ENCODE measurements around the gene SCNM1.
A peak's percentile ranks its signal among the peaks of the same experiment; 100 is the strongest.
"Not testable (repeated sequence)": the region's sequence is repeated elsewhere in the genome, so short reads cannot be mapped to it uniquely, and the experiment has no call there.

SCNM1 gene

DNA sequence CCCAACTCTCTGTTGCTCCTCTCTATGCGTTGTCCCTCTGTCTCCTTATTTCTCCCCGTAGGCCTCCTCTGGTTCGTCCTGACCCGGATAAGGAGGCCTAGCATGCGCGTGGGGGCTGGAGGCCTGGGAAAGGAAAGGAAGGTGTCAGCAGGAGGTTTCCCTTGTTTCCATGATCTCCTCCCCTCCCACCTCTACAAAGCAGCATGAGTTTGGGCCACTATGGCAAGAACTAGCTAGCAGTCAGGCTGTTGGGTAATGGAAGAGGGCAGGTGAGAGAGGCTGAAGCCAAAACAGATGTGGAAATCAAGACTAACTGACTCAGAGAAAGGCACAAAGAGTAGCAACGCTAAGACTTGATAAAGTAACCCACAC lies 18.8 kb upstream of the SCNM1 start:
- DNase-seq, result no peak

DNA sequence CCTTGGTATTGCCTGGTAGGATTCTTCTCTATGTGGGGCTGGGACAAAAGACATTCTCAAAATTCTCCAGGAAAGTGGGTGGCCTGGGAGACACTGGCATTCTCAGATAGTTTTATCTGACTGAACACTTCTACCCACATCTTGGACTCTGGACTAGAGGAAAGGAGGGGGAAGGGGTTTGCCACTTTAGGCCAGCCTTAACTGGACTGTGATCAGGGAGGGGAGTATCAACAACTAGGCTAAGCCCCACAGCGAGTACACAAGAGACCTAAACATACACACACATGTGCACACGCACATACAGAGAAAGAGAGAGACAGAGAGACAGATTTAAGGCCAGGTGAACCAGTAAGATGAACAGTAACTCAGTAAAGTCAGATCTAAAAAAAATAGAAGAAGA lies 18.3 kb upstream of the SCNM1 start:
- DNase-seq, result no peak

DNA sequence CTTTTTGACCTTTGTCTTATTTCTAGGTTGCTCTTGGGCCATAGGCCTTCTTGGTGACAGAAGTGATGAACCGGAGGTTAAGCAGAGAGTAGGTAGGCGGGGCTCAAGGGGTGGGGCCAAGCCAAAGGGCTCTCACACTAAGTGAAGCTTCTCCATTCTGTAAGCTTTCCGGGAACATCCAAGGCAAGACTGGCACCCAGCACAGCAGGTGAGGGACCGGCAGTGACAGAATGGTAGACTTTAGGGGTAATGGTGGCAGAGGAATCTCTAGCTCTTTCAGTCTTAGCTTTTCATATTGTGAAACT lies 9.5 kb upstream of the SCNM1 start, which contains the start of gene TNFAIP8L2:
TSS of gene TNFAIP8L2 (plus strand) at position 135 of the 305 bp plus-strand sequence. CDS start 2,049 bp downstream, outside the sequence.
- DNase-seq, result peak; percentile 79

DNA sequence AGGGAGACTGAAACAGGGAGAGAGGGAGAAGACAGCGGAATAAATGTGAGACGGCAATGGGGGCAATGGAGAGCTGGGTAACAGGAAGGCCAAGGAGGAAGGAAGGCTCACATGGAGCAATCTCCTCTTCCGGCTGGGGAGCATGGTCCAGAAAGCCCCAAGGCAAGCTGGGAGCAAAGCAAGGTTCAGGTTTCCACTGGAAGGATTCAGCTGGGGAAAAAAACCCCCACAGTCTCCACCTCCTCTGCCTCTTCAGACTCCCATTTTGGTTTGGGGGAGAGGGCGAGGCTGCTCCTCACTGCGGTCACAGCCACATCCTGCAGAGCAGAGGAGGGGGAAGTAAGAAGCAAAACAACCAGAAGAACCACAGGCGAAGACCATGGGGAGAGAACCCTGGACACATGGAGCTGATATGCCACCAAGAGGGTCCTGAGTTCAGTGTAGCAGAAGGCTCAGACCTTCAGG lies 8.8 kb upstream of the SCNM1 start:
- peak; percentile 45 for DNase-seq

DNA sequence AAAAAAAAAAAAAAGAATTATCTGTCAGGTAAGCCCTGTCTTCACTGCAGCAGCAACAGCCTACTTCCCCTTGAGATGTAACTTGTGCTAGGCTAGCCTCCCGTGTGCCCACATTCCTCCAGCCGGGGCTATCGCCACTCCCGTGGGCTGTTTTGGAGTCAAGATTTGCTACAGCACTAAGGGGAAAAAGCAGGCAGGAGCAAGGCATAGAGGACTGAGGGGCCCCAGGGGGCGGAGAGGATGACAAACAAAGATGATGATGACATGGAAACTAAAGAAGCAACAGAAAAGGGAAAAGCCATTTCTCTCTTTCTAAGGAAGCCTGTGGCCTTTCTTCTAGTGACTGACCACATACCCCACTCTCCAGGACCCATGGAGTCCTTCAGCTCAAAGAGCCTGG lies 7.6 kb upstream of the SCNM1 start:
- peak; percentile 61 for DNase-seq

DNA sequence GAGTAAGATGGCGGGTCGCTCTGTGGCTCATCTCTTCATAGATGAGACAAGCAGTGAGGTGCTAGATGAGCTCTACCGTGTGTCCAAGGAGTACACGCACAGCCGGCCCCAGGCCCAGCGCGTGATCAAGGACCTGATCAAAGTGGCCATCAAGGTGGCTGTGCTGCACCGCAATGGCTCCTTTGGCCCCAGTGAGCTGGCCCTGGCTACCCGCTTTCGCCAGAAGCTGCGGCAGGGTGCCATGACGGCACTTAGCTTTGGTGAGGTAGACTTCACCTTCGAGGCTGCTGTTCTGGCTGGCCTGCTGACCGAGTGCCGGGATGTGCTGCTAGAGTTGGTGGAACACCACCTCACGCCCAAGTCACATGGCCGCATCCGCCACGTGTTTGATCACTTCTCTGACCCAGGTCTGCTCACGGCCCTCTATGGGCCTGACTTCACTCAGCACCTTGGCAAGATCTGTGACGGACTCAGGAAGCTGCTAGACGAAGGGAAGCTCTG lies 7.1 kb upstream of the SCNM1 start:
- no peak for DNase-seq

DNA sequence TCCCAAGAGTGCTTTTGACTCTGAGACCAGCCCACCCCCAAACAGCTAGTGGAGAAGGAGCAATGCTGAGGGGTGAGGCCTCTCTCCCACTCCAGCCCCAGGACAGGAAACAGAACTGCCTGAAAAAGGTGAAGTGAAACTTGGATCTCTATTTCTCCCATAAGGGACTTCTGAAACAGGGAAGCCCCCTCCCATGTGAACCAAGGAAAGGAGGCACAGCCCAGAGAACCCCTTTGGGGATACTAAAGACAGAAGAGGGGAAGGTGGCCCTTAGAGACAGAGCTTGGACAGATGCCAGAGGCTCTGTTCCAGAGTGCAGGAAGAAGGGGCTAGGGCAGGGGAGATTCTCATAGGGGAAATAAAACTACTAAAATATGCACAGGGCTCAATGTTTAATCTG lies 6.6 kb upstream of the SCNM1 start:
- DNase-seq, result no peak

DNA sequence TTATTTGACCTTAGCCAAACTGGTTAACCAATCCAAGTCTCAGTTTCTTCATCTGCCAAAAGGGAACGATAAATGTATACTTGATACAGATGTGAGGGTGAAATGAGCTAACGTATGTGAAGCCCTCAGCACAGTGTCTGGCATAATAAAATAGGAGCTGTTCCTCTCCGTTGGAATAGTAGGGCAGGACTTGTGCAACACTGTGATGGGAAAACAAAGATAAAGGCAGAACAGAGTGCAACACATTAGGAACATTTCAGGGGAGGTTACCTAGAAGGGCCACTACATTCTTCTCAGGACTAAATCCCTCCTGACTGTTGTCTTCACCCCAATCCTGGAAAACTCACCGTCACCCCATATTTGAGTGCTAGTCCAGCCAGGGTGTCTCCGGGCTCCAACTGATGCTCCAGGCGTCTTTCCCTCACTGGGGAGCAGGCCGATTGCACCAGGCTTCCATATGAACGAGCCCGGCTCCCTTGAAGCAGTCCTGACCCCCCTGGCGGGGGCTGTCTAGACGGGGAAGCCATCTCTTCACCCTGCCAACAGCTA lies 1.1 kb upstream of the SCNM1 start:
- no peak for DNase-seq

DNA sequence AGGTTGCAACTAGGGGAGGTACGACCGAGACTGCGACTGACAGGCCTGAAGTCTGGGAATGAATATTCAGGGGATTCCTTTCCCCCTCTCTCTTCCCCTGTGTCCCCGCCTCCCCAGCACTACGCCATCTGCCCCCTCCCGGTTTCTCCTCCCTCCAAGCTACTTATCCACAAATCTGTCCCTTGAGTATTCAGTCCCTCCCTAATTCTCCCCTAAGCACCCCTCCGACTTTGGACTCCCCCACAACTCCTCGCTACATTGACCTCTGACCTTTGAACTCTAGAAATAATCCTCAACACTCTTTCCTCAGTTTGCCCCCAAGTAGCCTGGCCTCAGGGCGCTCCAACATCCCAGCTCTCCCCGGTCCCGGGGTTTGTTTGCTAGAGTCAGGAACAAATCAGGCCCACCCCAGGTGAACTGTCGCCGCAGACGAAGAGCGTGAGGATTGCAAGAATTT lies 635 bp upstream of the SCNM1 start:
- no peak for DNase-seq

DNA sequence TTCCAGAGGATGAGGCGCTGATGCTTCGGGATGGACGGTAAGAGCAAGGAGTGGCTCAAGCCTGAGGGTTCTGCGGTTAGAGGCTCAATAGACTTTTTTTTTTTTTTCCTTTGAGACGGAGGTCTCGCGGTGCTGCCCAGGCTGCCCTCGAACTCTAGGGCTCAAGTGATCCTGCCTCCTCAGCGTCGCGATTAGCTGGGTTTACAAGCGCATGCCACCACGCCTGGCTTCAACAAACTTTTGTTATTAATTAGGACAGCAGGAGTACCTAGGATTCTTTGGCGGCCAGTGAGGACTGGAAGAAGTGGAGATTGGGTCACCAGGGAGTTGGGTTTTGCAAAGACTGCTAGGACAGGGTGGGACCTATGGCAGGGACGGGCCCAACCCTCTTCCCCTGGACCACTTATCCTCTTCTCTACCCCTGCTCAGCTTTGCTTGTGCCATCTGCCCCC lies 587 bp downstream of the SCNM1 start:
- DNase-seq, result no peak

DNA sequence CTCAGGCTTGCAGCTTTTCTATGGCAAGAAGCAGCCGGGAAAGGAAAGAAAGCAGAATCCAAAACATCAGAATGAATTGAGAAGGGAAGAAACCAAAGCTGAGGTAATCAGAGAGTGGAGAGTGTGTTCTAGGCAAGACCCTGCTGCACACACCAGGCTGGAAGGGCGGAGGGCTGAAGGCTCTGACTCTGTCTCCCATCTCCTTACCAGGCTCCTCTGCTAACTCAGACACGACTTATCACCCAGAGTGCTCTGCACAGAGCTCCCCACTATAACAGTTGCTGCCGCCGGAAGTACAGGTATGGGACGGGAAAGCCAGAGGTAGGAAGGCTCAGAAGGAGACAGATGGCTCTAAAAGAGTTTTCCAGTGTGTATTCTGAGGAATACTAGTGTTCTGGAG lies 1.2 kb downstream of the SCNM1 start:
- no peak for DNase-seq

DNA sequence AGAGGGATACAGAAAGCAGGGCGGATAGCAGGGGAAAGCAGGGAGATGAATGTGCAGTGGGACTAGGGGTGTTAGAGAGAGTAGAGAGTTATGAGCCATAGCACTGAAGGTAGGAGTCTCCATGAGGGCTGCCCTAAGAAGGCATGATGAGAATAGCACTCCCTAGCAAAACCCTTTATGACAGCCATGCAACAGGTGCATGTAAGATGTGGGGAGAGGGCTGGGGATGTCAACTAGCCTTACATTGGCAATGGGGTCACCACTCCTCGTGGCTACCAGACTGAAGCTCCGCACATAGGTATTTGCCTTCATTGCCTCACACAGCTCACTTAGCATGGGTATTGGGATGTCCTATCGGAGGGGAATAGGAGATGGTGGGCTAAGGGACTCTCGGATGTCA lies 5.2 kb downstream of the SCNM1 start:
- DNase-seq, result no peak

DNA sequence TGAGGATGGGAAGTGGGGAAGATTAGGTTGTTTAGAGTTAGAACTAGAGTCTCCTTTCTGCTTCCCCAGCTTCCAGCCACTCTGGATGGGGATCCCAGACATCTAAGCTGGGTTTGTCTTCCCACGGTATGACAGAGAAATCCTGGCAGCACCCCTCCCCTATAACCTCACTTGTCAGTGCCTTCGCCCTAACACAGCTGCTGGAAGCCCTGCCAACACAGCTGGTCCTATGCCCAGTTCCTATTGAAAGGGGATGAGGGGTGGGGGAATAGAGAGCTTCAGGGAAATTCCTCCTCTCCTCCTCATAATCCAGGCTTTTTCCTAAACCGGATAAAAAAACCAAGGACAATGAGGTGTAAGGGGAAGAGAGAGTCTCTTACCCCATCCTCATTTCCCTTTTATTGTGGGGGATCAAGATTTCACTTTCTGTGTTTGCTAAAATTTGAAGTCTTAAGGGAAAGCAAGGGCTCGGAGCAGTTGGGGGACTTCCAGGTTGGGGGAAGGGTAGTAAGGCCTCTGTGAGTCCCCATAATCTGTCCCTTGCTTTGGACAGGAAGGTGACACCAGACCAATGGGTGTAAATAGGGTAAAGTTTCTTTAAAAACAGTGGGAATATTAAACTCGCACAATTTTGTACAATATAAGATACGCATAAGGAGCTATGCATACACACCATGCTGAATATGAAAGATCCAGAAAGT lies 9.2 kb downstream of the SCNM1 start:
- DNase-seq, result no peak

DNA sequence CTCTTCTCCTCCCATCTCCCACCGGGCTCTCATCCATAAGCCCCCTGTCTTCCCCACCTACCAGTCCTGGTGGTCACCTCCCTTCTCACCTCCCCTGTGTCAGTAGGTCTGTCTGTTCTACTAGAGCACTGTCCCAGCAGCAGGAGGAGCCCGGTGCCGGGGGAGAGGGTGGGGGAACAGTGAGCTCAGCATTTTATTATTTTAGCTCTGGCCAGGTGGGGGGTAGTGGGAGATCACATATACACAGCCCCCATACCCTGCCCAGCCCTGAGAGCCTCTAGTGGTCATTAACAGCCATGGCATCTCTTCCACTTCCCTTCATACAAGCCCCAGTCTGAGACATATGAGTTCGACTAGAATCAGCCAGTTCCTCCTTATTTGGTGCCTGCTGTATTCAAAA lies 9.9 kb downstream of the SCNM1 start, which contains the start of gene TMOD4:
TSS of gene TMOD4 (minus strand) at position 119 of the 400 bp plus-strand sequence. CDS start 1,106 bp downstream, outside the sequence.
- DNase-seq, result no peak

DNA sequence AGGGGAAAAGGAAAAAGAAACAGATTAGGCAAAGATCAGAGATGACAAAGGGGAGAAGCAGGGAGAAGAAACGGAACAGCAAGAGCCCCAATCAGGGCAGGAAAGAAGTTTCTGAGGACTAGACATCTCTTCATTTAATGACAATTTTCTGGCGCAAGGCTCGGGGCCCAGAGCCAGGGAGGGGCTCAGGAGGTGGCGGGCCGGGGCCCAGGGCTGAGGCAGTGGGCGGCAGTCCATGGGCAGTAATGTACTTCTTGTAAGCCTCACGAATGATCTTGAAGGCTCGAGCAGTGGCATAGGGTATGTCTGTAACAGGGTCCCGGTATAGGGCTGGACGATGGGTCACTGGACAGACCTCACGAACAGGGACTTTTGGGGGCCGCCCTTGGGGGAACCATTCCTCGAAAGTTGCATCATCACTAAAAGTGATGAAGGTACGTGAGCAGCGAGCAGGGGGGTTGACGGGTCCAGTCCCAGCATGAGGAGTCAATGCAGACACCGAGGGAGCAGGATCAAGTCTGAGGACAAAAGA lies 10.6 kb downstream of the SCNM1 start:
- no peak for DNase-seq

DNA sequence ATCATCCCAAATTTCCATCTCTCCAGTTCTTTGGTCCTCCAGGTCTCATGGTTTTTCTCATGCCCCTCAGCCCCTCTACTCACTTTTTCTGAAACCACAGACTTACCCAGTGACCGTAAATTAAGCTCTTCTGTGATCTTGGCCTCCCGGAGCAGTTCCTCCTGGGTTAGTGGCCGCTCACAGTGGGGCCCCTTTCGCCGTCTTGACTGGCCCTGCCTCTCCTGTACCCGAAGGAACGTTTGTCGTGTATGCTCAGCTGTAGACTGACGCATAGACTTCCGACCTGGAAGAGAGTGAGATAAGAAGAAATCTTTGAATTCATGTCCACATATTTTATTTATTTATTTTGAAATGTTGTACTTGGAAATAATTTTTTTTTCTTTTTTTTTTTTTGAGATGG lies 18.3 kb downstream of the SCNM1 start:
- DNase-seq, result no peak

DNA sequence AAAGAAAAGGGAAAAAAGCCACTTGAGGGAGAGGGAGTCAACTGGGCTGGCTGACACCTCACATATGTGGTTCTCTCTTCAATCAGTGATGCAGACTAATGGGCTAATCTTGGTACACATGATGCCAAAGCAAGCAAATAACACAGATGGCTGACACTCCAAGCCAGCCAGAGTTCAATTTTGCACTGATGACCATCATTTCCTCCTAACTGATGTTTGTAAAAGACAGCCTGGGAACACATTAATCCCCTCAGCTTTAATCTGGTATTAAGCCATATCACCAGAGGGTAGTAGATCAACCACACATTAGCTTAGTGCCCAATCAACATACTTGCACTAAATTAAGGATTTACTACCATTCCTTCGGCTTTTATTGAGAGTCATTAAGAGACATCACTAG lies 21.3 kb downstream of the SCNM1 start:
- no peak for DNase-seq

DNA sequence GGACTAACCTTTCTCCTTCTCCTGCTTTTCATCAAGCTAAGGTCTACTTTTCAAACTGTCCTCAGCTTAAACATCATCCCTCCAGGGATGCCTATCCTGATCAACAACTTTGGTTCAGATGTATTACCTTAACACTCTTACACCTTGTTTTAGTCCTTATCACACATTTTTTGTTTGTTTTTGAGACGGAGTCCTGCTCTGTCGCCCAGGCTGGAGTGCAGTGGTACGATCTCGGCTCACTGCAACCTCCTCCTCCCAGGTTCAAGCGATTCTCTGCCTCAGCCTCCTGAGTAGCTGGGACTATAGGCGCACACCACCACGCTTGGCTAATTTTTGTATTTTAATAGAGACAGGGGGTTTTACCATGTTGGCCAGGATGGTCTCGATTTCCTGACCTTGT lies 22.7 kb downstream of the SCNM1 start:
- DNase-seq, result not testable (repeated sequence)

DNA sequence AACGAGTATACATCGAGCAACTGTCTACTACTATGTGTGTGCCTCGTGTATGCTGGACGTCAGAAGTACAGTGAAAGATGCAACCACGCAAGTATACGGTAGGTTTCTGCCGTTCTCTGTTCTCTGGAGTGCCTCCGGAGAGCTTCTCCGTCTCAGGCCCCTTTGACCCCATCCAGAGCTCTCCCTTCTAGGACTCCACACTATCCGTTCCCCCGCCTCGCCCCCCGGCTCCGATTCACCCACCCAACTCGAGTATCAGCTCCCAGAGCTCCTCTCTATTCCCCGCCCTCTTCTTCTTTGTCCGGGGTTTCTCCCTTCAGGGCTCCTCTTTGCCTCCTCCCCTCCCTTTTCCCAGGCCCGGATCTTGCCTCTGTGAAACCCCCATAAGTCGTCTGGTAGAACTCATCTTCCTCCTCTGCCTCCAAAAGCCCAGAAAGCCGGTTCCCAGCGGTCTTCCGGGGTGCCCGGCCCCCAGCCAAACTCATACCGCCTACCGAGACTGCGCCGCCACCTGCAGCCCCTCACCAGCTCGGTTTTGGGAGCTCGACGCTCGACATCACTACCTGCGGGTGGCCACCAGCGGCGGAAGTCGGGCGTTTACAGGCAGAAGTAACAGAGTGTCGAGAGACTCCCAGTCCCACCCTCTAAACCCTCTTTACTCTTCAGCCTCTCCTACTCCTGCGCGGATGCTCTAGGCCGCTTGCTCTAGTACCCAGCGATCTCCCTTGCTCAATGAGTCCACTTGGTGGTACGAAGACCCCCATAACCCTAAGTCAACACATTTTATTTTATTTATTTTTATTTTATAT lies 23.9 kb downstream of the SCNM1 start, which contains the start of gene VPS72:
TSS of gene VPS72 (minus strand) at position 561 of the 809 bp plus-strand sequence. CDS start at position 485, 76 bp downstream.
- DNase-seq, result peak; percentile 88

DNA sequence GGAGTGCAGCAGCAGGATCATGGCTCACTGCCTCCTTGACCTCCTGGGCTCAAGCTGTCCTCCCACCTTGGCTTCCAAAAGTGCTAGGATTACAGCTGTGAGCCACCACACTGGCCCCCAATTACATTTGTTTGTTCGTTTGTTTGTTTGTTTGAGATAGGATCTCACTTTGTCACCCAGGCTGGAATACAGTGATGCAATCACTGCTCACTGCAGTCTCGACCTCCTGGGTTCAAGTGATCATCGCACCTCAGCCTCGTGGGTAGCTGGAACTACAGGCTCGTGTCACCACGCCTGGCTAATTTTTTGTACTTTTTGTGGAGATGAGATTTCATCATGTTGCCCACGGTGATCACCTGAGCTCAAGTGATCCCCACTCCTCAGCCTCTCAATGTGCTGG lies 26.1 kb downstream of the SCNM1 start:
- DNase-seq, result no peak

DNA sequence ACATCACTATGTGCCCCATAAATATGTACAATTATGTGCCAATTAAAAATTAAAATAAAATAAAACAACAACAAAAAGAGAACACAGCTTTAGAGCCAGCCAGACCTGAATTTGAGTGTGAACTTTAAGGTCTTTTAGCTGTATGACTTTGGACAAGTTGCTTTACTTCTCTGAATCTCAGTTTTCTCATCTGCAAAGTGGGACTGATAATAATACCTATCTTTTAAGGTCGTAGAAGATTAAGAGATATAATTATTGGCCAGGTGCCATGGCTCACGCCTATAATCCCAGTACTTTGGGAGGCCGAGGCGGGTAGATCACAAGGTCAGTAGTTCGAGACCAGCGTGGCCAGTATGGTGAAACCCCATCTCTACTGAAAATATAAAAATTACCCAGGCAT lies 27.4 kb downstream of the SCNM1 start:
- no peak for DNase-seq

DNA sequence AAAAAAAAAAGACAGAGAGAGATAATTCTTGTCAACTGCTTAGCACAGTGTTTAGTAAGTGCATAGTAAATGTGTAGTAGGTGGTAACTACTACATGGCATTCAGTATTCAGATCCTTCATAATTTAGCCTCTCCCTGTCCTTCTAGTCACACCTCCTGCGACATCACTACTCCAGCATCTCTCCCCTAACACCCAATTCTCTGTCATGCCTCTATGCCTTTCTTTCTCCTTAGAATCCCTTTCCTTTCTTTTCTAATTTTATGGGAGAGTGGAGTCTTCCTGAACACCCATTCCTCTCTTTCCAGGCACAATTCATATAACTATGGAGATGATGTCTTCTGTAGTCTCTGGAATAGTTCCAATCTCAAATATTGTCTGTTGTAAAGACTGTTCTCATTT lies 27.9 kb downstream of the SCNM1 start:
- DNase-seq, result no peak

DNA sequence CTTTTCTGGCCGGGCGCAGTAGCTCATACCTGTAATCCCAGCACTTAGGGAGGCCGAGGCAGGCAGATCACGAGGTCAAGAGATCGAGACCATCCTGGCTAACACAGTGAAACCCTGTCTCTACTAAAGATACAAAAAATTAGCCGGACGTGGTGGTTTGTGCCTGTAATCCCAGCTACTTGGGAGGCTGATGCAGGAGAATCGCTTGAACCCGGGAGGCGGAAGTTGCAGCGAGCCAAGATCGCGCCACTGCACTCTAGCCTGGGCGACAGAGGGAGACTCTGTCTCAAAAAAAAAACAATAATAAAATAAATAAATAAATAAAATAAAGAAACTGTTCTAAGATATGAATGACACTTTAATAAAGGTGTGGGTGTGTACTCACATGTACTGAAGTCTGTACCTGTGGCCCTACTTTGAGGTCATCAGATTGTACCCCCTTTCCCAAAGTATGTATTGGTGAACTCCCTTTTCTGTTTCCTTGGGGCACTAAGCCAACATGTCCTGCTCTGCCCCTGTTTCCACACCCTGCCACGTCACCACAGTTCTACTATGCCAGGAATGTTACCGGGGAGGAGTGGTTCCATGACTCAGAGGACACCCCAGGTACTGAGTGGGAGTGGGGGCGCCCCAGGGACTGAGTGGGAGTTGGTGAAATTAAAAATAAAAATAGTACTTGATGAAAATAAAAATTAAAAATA lies 29.1 kb downstream of the SCNM1 start:
- not testable (repeated sequence) for DNase-seq

All from activated naive CD4-positive, alpha-beta T cell treated with anti-CD3 and anti-CD28 coated beads, Interleukin-2, amount 50 U/mL, for 16 hours (primary cell).